ENCODE results near the gene GTF2IRD1. TPM values are rescaled to one million over a fixed set of nuclear protein-coding genes. Genes with fewer than 3 reads are reported as not detected.
A peak's percentile ranks its signal among the peaks of the same experiment; 100 is the strongest.

The GTF2IRD1 gene
- total and polyA plus RNA-seq, 2 of the 13 experiments (the other 11 are each of a cell fraction or from before 2014, with no cell fraction given): 16.5 to 26.7 TPM

- peak; percentile 33; the same call in 1 of the 2 replicates for TF ChIP-seq NR2F6 (IDR thresholded peaks at IDR 0.05)
- 0 out of 2 replicates have a peak, but pooled peaks have one; percentile 13 for TF ChIP-seq NR2F6 (CRISPR knock-in tag; IDR thresholded peaks at IDR 0.05)
- 0 out of 2 replicates have a peak, but pooled peaks have one; percentile 12 for TF ChIP-seq HOXA3 (CRISPR knock-in tag; IDR thresholded peaks at IDR 0.05)
- TF ChIP-seq ATF2 (CRISPR knock-in tag; IDR thresholded peaks at IDR 0.05): 0 out of 2 replicates have a peak, but pooled peaks have one; percentile 19
- TF ChIP-seq RBM39 (IDR thresholded peaks at IDR 0.05; ENCODE audit: low read depth, low read length, poor library complexity, severe bottlenecking): no peak
- TF ChIP-seq RBM22 (optimal IDR thresholded peaks at IDR 0.05; ENCODE audit: low read length): no peak
- TF ChIP-seq SP5 (CRISPR knock-in tag; IDR thresholded peaks at IDR 0.05; ENCODE audit: borderline replicate concordance, low read depth): peak; percentile 52; the same call in 1 of the 2 replicates
- 0 out of 2 replicates have a peak, but pooled peaks have one; percentile 29 for TF ChIP-seq PHF20 (CRISPR knock-in tag; IDR thresholded peaks at IDR 0.05)
- peak; percentile 19; the same call in 1 of the 2 replicates for TF ChIP-seq SALL1 (CRISPR knock-in tag; IDR thresholded peaks at IDR 0.05)
- TF ChIP-seq HINFP (CRISPR knock-in tag; IDR thresholded peaks at IDR 0.05; ENCODE audit: low read depth): 0 out of 2 replicates have a peak, but pooled peaks have one; percentile 35
- TF ChIP-seq THAP8 (CRISPR knock-in tag; IDR thresholded peaks at IDR 0.05; ENCODE audit: borderline replicate concordance): no peak
- TF ChIP-seq TARDBP (CRISPR knock-in tag; IDR thresholded peaks at IDR 0.05): 0 out of 2 replicates have a peak, but pooled peaks have one; percentile 12
- TF ChIP-seq ZNF614 (CRISPR knock-in tag; IDR thresholded peaks at IDR 0.05; ENCODE audit: borderline replicate concordance): no peak
- peak; percentile 80 for TF ChIP-seq HNF4G (IDR thresholded peaks at IDR 0.05; ENCODE audit: borderline replicate concordance, low read depth, low read length)
- no peak for TF ChIP-seq HNF4G (CRISPR knock-in tag; IDR thresholded peaks at IDR 0.05; ENCODE audit: borderline replicate concordance, low read depth)
- 0 out of 2 replicates have a peak, but pooled peaks have one; percentile 17 for TF ChIP-seq ZFP91 (CRISPR knock-in tag; IDR thresholded peaks at IDR 0.05; ENCODE audit: borderline replicate concordance)
- peak; percentile 72 for TF ChIP-seq HNF4A (CRISPR knock-in tag; IDR thresholded peaks at IDR 0.05)
- no peak for TF ChIP-seq ZNF761 (CRISPR knock-in tag; conservative IDR thresholded peaks at IDR 0.05)
- no peak for TF ChIP-seq ZC3H13 (CRISPR knock-in tag; IDR thresholded peaks at IDR 0.05)
These were observed 1.6 kb downstream of the GTF2IRD1 start (continued) for GRCh38 chr7:74455291-74455804.
